MM.1S (cell line): ENCODE measurements around the gene SERPINI1.

ENCODE experiments used
- DNase-seq: peaks from one replicate; pipeline ENCODE4 v3.0.0-alpha.2; 2015
- H2AFZ ChIP-seq: fragments of 300-600 bp; sonication (generic); 2 replicates; pipeline ENCODE4 v1.6.0; 2016; ENCODE audit warnings: antibody characterized with exemption, low read length
- H3F3A ChIP-seq: fragments of 300-600 bp; sonication (generic); 2 replicates; pipeline ENCODE4 v1.6.1; 2016; ENCODE audit warnings: mild to moderate bottlenecking, antibody characterized with exemption, low read length, moderate library complexity, mixed read lengths; ENCODE audit not compliant: insufficient read depth
- H3K27ac ChIP-seq: fragments of 300-600 bp; sonication (generic); 2 replicates; pipeline ENCODE4 v1.5.1; 2016; ENCODE audit warnings: mild to moderate bottlenecking, low read length
- H3K27me3 ChIP-seq: fragments of 300-600 bp; sonication (generic); replicated peaks from 2 replicates; pipeline ENCODE4 v1.6.0; 2016; ENCODE audit warnings: low read length; ENCODE audit not compliant: insufficient read depth
- H3K36me3 ChIP-seq: fragments of 300-600 bp; sonication (generic); replicated peaks from 2 replicates; pipeline ENCODE4 v1.6.1; 2016; ENCODE audit warnings: mild to moderate bottlenecking, low read length, mixed read lengths; ENCODE audit not compliant: insufficient read depth
- H3K4me1 ChIP-seq: fragments of 300-600 bp; sonication (generic); 2 replicates; pipeline ENCODE4 v1.6.1; 2016; ENCODE audit warnings: low read length, mixed read lengths
- H3K4me2 ChIP-seq: fragments of 300-600 bp; sonication (generic); 2 replicates; pipeline ENCODE4 v1.6.0; 2016; ENCODE audit warnings: low read depth, low read length
- H3K4me3 ChIP-seq: fragments of 300-600 bp; sonication (generic); 2 replicates; pipeline ENCODE4 v1.5.1; 2016; ENCODE audit warnings: low read length, mixed read lengths
- H3K79me2 ChIP-seq: fragments of 300-600 bp; sonication (generic); 2 replicates; pipeline ENCODE4 v1.6.1; 2016; ENCODE audit warnings: mixed run types, low read length, mixed read lengths
- H3K9ac ChIP-seq: fragments of 300-600 bp; sonication (generic); 2 replicates; pipeline ENCODE4 v1.6.1; 2016; ENCODE audit warnings: low read length, mixed read lengths
- H3K9me2 ChIP-seq: fragments of 300-600 bp; sonication (generic); replicated peaks from 2 replicates; pipeline ENCODE4 v1.6.1; 2016; ENCODE audit warnings: mild to moderate bottlenecking, low read length, mixed read lengths; ENCODE audit not compliant: insufficient read depth
- H3K9me3 ChIP-seq: fragments of 300-600 bp; sonication (generic); replicated peaks from 2 replicates; pipeline ENCODE4 v1.6.1; 2016; ENCODE audit warnings: mild to moderate bottlenecking, low read length, mixed read lengths; ENCODE audit not compliant: insufficient read depth
- H4K20me1 ChIP-seq: fragments of 300-600 bp; sonication (generic); 2 replicates; pipeline ENCODE4 v1.6.1; 2016; ENCODE audit warnings: mild to moderate bottlenecking, low read length, moderate library complexity, mixed read lengths; ENCODE audit not compliant: insufficient read depth
- CTCF ChIP-seq: fragments of 300-600 bp; sonication (generic); IDR thresholded peaks from 2 replicates; pipeline ENCODE4 v1.5.1; 2016; ENCODE audit warnings: antibody characterized with exemption, low read length, mixed read lengths
- EZH2 ChIP-seq: fragments of 300-600 bp; sonication (generic); optimal IDR thresholded peaks from 2 replicates; pipeline ENCODE3; 2017; ENCODE audit warnings: low read depth, mild to moderate bottlenecking, antibody characterized with exemption, low read length, mixed read lengths
- EZH2phosphoT487 ChIP-seq: fragments of 300-600 bp; sonication (generic); IDR thresholded peaks from 2 replicates; pipeline ENCODE4 v1.6.1; 2018; ENCODE audit warnings: antibody characterized with exemption, low read length

The SERPINI1 gene

GRCh38 chr3:167837466-167837865 lies 101.9 kb downstream of the SERPINI1 start:
- Histone ChIP-seq H3K4me1 (no peaks in the 10 kb centered on the region), H3K27ac (no peak overlapping the region), H3K79me2 (no peaks in the 10 kb centered on the region), H2AFZ (no peak overlapping the region), H3K9me3 (no peaks in the 10 kb centered on the region), H3K27me3 (no peaks in the 10 kb centered on the region), H4K20me1 (no peaks in the 10 kb centered on the region), H3K4me2 (no peak overlapping the region), H3K4me3 (no peak overlapping the region), H3K9ac (no peak overlapping the region), H3K9me2 (no peaks in the 10 kb centered on the region), H3K36me3 (no peaks in the 10 kb centered on the region), H3F3A (no peaks in the 10 kb centered on the region)
- TF ChIP-seq CTCF (no peak), EZH2phosphoT487 (no peak), EZH2 (no peak)
- no peak for DNase-seq

- Histone ChIP-seq H3K4me1 (no peaks in the 10 kb centered on the region), H4K20me1 (no peaks in the 10 kb centered on the region), H3K4me2 (no peak overlapping the region), H3F3A (no peaks in the 10 kb centered on the region), H3K9ac (no peak overlapping the region), H3K27me3 (no peaks in the 10 kb centered on the region), H3K9me3 (no peaks in the 10 kb centered on the region), H3K79me2 (no peaks in the 10 kb centered on the region), H3K4me3 (no peak overlapping the region), H3K36me3 (no peaks in the 10 kb centered on the region), H2AFZ (no peak overlapping the region; the same call in 1 of the 2 replicates), H3K9me2 (no peaks in the 10 kb centered on the region), H3K27ac (no peak overlapping the region)
- DNase-seq: no peak
- no peak for TF ChIP-seq CTCF
- no peak for TF ChIP-seq EZH2phosphoT487
- TF ChIP-seq EZH2: no peak
These were observed 104.1 kb downstream of the SERPINI1 start for GRCh38 chr3:167839460-167840134.

- no peaks in the 10 kb centered on the region for H3K4me1 ChIP-seq
These were observed 104.7 kb downstream of the SERPINI1 start for GRCh38 chr3:167840247-167840646.

More at GRCh38 chr3:167840247-167840646, 104.7 kb downstream of the SERPINI1 start:
- no peak overlapping the region for H3K4me3 ChIP-seq
- no peak overlapping the region for H3K9ac ChIP-seq
- no peak overlapping the region for H3K27ac ChIP-seq
- no peak overlapping the region for H2AFZ ChIP-seq
- H3K9me3 ChIP-seq: no peaks in the 10 kb centered on the region
- H4K20me1 ChIP-seq: no peaks in the 10 kb centered on the region
- H3K27me3 ChIP-seq: no peaks in the 10 kb centered on the region
- no peaks in the 10 kb centered on the region for H3K9me2 ChIP-seq
- no peak for TF ChIP-seq EZH2
- TF ChIP-seq EZH2phosphoT487: no peak
- TF ChIP-seq CTCF: no peak
- no peak for DNase-seq
- no peaks in the 10 kb centered on the region for H3K79me2 ChIP-seq
- no peaks in the 10 kb centered on the region for H3F3A ChIP-seq
- H3K36me3 ChIP-seq: no peaks in the 10 kb centered on the region
- no peak overlapping the region for H3K4me2 ChIP-seq
